Transverse colon (tissue), 4 donors: ENCODE results near the gene PLXNB2. TPM values are rescaled to one million over a fixed set of nuclear protein-coding genes. Genes with fewer than 3 reads are reported as not detected.

Experiments used
- DNase-seq: peaks from one replicate; pipeline ENCODE4 v3.0.0-alpha.2; 2019
- H3K27ac ChIP-seq, 4 donors: fragments of 200-600 bp; sonication (generic); 2 replicates each; pipeline ENCODE4 v1.5.1; 2016 to 2018; ENCODE audit warnings: inconsistent platforms in 4 of 4
- H3K27me3 ChIP-seq: fragments of 200-600 bp; sonication (generic); 2 replicates; pipeline ENCODE4 v1.5.1; 2017; ENCODE audit warnings: inconsistent platforms
- H3K36me3 ChIP-seq, 4 donors: fragments of 200-600 bp; sonication (generic); 2 replicates each; pipeline ENCODE4 v1.5.1; 2017 to 2019; ENCODE audit warnings: inconsistent platforms in 4 of 4
- H3K4me1 ChIP-seq, 4 donors: fragments of 200-600 bp; sonication (generic); 2 replicates each; pipeline ENCODE4 v1.5.1; 2017 to 2020; ENCODE audit warnings: inconsistent platforms in 4 of 4
- H3K4me3 ChIP-seq, 4 donors: fragments of 200-600 bp; sonication (generic); 1 replicate in 1 of 4; 2 replicates in 3 of 4; pipeline versions ENCODE4 v1.5.1 to v1.6.1; 2017 to 2019; ENCODE audit warnings: inconsistent platforms in 4 of 4
- H3K9me3 ChIP-seq, 2 donors: fragments of 200-600 bp; sonication (generic); 2 replicates each; pipeline ENCODE4 v1.5.1; 2017 to 2019; ENCODE audit warnings: inconsistent platforms in 2 of 2
- CTCF ChIP-seq, 5 experiments: fragments of 200-600 bp in 3 of 5; fragments of 450-650 bp in 2 of 5; sonication (generic) in 3 of 5; IDR thresholded peaks; 1 replicate in 2 of 5; 2 replicates in 3 of 5; pipeline ENCODE4 v1.5.1; 2016 to 2017; ENCODE audit warnings: antibody characterized with exemption in 5 of 5, inconsistent platforms in 3 of 5, mild to moderate bottlenecking in 2 of 5, moderate library complexity in 1 of 5
- EP300 ChIP-seq: sonication (generic); formaldehyde crosslinking; IDR thresholded peaks from one replicate; pipeline ENCODE4 v1.6.1; 2017; ENCODE audit warnings: antibody characterized with exemption, low read depth
- POLR2A ChIP-seq: fragments of 450-650 bp; IDR thresholded peaks from one replicate; pipeline ENCODE4 v1.6.1; 2016; ENCODE audit warnings: antibody characterized with exemption, mild to moderate bottlenecking, moderate library complexity
- POLR2AphosphoS5 ChIP-seq, 3 donors: sonication (generic); formaldehyde crosslinking; IDR thresholded peaks; one replicate each; pipeline ENCODE4 v1.6.1; 2016; ENCODE audit warnings: antibody characterized with exemption in 3 of 3
- WGBS, 2 donors: methylation state at CpG; one replicate each; pipeline ENCODE4 v1.1.5; 2018; ENCODE audit warnings: low coverage in 1 of 2; 5-methylcytosine and 5-hydroxymethylcytosine counted together
- in situ Hi-C, 4 donors: fragments of 200-750 bp; cut with MboI; loops; one replicate each; pipeline versions ENCODE4 v1.15.0 to v1.15.1; 2017; ENCODE audit warnings: low sequenced_read_pairs in 3 of 4, low pct_ligation_motif_present in 1 of 4, low pct_unique_long_range_greater_than_20kb in 1 of 4
- intact Hi-C: fragments of 100-400 bp; cut with DNase I; formaldehyde crosslinking; loops from one replicate; pipeline ENCODE4 v1.15.1; 2023; ENCODE audit warnings: low total_unique reads
- total RNA-seq, 4 donors: library from RNA; depleted of rRNA; stranded (reverse); fragments of >200 nt; gene quantifications; one replicate each; pipeline ENCODE4 v1.1.0, GENCODE V29; 2016

PLXNB2 gene
- total RNA-seq, 4 donors from 2014 or later, result 305 to 880 (median 460) TPM

- intact Hi-C loops, result loop anchor here (10.0 kb wide), 1 partner anchor 224 kb away; the partner anchor contains the start of gene SBF1
Observed at GRCh38 chr22:50250555-50251476, 56.6 kb downstream of the PLXNB2 start, which contains the start of gene HDAC10. TSS of gene HDAC10 (minus strand) at chr22:50251265. CDS start at chr22:50251032, 233 bp downstream.

DNA sequence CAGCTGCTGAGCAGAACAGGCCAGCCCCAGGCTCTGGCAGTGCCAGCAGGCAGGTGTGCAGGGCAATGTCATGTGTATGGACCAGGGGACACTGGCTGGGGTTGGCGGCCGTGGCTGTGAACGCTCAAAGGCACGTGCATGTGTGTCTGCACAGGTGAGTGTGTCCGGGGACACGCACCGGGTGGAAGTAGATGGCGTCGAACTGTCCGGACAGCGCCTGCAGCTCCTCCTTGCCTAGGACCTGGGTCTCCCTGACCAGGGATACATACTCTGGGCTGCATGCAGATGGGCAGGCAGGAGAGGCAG, 57.2 kb downstream of the PLXNB2 start:
- H3K9me3 ChIP-seq, result no peaks in the 10 kb centered on the region
- TF ChIP-seq CTCF (IDR thresholded peaks at IDR 0.05) (no peak), POLR2A (no peak), POLR2AphosphoS5 (IDR thresholded peaks at IDR 0.05) (no peak), EP300 (no peak)
- no peaks in the 10 kb centered on the region for H3K36me3 ChIP-seq
- in situ Hi-C loops (loop anchor here in 2 of 4 donors (10.0 kb wide), 1 partner anchor 75 kb away; the partner anchor contains the start of gene DENND6B (in 2 of the 2)), intact Hi-C loops (loop anchor here (10.0 kb wide), 1 partner anchor 225 kb away; the partner anchor contains the start of gene SBF1)
- H3K4me1 ChIP-seq, result peaks cover 22 to 41% (median 34%) of the 10 kb centered on the region in 4 donors
- no peak for DNase-seq
- 54% methylated on average over 11 of the region's 11 CpGs; no CpG with 5 or more reads in 1 of the 2 donors for WGBS, 2 donors
- no peaks in the 10 kb centered on the region for H3K27me3 ChIP-seq
- peak overlapping the region in 3 of 4 donors; percentile 74 to 86 (median 79) for H3K27ac ChIP-seq
- H3K4me3 ChIP-seq, result peak overlapping the region in 3 of 4 donors; percentile 46 to 69 (median 64)

More at GRCh38 chr22:50250555-50251476, 56.6 kb downstream of the PLXNB2 start, which contains the start of gene HDAC10:
- in situ Hi-C loops, result loop anchor here in 2 of 4 donors (10.0 kb wide), 1 partner anchor 74 kb away; the partner anchor contains the start of gene DENND6B (in 2 of the 2)
- no peaks in the 10 kb centered on the region for H3K27me3 ChIP-seq
- peak within 1 kb of the TSS; percentile 46 to 69 (median 62) for H3K4me3 ChIP-seq
- no peaks in the 10 kb centered on the region for H3K9me3 ChIP-seq
- 2% methylated on average over 29 of the region's 81 CpGs; no CpG with 5 or more reads in 1 of the 2 donors for WGBS, 2 donors
- TF ChIP-seq EP300 (no peak), POLR2A (peak; percentile 58), POLR2AphosphoS5 (IDR thresholded peaks at IDR 0.05) (peak in 2 of 3 donors; percentile 52 to 66), CTCF (IDR thresholded peaks at IDR 0.05) (no peak)
- peak within 1 kb of the TSS; percentile 67 to 86 (median 76) for H3K27ac ChIP-seq
- peaks cover 17 to 35% (median 29%) of the 10 kb centered on the region in 4 donors for H3K4me1 ChIP-seq
- peak; percentile 91 for DNase-seq
- no peaks in the 10 kb centered on the region for H3K36me3 ChIP-seq

- no peak for DNase-seq
- peaks cover 22 to 41% (median 34%) of the 10 kb centered on the region in 4 donors for H3K4me1 ChIP-seq
- no peaks in the 10 kb centered on the region for H3K9me3 ChIP-seq
- intact Hi-C loops, result loop anchor here (10.0 kb wide), 1 partner anchor 225 kb away; the partner anchor contains the start of gene SBF1
- 88% methylated on average over 31 of the region's 32 CpGs; no CpG with 5 or more reads in 1 of the 2 donors for WGBS, 2 donors
- H3K27ac ChIP-seq, result no peak overlapping the region
- peak overlapping the region in 2 of 4 donors; percentile 64 to 69 for H3K4me3 ChIP-seq
- no peak for TF ChIP-seq POLR2A
- TF ChIP-seq POLR2AphosphoS5 (IDR thresholded peaks at IDR 0.05), result no peak
- TF ChIP-seq EP300, result no peak
- no peak for TF ChIP-seq CTCF (IDR thresholded peaks at IDR 0.05)
- H3K36me3 ChIP-seq, result no peaks in the 10 kb centered on the region
- no peaks in the 10 kb centered on the region for H3K27me3 ChIP-seq
- in situ Hi-C loops, result loop anchor here in 2 of 4 donors (10.0 kb wide), 1 partner anchor 75 kb away; the partner anchor contains the start of gene DENND6B (in 2 of the 2)
Observed at GRCh38 chr22:50249341-50250248, 57.9 kb downstream of the PLXNB2 start.
